ENCODE data around the gene SPOP.

The SPOP gene

DNA sequence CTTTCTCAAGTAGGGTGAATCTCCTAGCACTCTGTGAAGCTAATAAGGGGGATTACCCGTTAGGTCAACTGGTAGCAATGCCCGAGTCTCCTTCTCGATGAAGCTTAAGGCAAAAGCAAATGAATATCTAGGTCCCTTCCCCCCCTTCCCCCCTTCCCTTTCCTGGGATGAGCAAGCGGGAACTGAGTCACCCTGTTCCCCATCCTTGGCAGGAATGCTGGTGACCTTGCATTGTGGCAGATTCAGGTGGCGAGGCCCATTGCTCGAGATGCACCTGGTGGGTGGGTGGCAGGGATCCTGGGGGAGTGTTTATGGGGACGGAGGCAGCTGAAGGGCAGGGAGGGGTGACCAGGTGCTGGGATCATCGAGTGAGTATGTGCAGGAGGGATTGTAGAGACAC is 95.1 kb downstream of the SPOP start:
- H3K27ac ChIP-seq: no peak overlapping the region
- TF ChIP-seq, protein P1, sequence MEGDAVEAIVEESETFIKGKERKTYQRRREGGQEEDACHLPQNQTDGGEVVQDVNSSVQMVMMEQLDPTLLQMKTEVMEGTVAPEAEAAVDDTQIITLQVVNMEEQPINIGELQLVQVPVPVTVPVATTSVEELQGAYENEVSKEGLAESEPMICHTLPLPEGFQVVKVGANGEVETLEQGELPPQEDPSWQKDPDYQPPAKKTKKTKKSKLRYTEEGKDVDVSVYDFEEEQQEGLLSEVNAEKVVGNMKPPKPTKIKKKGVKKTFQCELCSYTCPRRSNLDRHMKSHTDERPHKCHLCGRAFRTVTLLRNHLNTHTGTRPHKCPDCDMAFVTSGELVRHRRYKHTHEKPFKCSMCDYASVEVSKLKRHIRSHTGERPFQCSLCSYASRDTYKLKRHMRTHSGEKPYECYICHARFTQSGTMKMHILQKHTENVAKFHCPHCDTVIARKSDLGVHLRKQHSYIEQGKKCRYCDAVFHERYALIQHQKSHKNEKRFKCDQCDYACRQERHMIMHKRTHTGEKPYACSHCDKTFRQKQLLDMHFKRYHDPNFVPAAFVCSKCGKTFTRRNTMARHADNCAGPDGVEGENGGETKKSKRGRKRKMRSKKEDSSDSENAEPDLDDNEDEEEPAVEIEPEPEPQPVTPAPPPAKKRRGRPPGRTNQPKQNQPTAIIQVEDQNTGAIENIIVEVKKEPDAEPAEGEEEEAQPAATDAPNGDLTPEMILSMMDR (conservative IDR thresholded peaks at IDR 0.05): no peak

DNA sequence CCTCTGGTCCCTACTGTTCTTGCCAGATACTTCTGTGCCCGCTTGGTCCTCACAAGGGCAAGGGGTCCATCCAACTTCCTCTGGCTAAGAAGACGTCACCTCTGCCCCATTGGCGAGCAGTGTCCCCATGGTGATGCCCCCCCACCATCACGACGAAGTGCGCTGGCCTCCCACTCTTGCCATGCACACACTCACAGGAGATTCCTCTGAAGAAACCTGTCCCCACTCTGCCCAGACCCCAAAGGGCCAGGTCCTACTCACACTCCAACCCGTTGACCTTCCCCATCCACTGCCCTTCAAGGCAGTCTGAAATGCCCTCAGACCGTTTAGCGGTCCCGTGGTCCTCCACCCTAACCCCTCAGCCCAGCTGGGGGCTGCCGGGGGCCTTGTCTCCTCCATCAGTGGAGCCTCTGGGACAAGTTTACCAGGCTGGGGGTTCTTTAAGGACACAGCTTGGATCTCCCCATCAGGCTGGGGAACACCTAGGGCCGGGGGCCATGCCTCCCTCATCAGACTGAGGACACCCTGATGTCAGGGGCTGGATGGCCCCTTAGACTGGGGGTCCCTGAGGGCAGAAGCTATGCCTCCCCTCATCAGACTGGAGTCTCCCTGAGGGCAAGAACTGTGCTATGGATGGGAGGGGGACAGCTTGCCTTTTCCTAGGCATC is 95.7 kb downstream of the SPOP start:
- TF ChIP-seq, protein P1 (conservative IDR thresholded peaks at IDR 0.05): no peak
- no peak overlapping the region for H3K27ac ChIP-seq

DNA sequence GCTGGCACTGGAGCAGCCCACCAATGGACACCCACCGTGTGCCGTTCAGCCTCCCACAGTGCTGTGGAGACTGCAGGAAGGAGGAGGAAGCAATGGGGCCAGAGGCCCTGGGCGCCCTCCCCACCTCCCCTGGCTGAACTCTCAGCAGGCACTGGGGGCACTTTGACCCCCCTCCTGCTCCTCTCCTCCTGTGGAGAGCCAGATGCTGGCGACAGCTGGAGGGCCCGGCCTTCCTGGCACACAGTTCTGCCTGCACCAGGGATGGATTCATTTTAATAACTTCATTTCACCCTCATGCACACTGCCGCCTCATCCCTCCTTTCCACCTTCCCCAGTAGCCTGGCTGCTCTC is 96.3 kb downstream of the SPOP start:
- TF ChIP-seq, protein P1 (conservative IDR thresholded peaks at IDR 0.05): no peak
- no peak overlapping the region for H3K27ac ChIP-seq

DNA sequence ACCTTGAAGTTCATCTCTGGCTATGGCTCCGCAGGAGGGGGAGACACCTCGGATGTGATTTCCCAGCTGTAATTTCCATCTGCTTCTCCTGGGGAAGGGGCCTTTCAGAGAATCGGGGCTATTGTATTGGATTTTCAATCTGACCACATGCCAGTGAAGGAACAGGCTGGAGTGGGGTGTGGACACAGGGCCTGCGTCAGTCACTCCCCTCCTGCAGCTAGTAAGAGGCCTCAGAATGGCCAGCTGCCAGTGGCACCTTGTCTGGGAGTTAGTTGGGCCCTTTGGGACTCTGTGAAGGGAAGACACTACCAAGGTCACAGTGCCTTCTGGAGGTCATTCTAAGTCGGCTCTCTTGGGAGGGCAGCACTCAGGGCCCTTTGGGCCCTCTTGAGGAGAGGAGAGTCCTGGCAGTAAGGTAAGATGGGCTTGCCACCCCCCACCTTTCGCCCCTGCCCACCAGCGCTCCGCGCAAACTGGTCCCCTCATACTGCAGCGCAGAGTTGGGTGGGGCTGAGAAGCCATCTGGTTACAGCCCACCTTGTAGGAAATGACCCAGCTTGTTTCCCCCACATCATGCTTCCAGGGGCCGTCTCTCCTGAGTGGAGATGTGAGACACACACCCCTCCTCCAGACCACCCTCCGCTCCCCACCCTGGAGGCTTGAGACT is 96.8 kb downstream of the SPOP start:
- no peak overlapping the region for H3K27ac ChIP-seq
- TF ChIP-seq, protein P1 (conservative IDR thresholded peaks at IDR 0.05): no peak

DNA sequence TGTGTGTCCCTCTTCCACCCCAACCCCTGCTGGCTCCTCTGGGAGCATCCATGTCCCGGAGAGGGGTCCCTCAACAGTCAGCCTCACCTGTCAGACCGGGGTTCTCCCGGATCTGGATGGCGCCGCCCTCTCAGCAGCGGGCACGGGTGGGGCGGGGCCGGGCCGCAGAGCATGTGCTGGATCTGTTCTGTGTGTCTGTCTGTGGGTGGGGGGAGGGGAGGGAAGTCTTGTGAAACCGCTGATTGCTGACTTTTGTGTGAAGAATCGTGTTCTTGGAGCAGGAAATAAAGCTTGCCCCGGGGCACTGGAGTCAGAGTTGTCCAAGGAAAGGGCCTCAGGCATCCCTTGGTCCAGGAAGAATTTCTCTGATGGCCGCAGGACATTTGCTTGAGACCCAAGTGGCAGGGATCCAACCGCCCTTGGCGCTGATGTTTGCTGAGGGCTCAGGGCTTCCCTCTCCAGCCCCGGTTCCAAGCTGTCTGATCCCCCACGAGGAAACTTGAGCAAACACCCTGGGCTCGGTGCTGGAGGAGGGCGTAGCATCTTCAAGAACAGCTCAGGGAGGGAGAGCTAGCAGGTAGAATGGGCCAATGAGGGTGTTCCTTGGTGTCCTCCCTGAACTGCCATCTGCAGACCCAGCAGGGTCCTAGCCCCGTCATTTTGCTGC is 97.7 kb downstream of the SPOP start:
- TF ChIP-seq, protein P1 (conservative IDR thresholded peaks at IDR 0.05): no peak
- H3K27ac ChIP-seq: no peak overlapping the region

DNA sequence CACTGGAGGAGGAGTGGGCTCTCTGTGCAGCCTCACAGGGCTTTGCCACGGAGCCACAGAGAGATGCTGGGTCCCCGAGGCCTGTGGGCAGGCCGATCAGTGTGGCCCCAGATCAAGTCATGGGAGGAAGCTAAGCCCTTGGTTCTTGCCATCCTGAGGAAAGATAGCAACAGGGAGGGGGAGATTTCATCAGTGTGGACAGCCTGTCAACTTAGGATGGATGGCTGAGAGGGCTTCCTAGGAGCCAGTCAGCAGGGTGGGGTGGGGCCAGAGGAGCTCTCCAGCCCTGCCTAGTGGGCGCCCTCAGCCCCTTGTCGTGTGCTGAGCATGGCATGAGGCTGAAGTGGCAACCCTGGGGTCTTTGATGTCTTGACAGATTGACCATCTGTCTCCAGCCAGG is 98.4 kb downstream of the SPOP start:
- TF ChIP-seq, protein P1 (conservative IDR thresholded peaks at IDR 0.05): no peak
- no peak overlapping the region for H3K27ac ChIP-seq

DNA sequence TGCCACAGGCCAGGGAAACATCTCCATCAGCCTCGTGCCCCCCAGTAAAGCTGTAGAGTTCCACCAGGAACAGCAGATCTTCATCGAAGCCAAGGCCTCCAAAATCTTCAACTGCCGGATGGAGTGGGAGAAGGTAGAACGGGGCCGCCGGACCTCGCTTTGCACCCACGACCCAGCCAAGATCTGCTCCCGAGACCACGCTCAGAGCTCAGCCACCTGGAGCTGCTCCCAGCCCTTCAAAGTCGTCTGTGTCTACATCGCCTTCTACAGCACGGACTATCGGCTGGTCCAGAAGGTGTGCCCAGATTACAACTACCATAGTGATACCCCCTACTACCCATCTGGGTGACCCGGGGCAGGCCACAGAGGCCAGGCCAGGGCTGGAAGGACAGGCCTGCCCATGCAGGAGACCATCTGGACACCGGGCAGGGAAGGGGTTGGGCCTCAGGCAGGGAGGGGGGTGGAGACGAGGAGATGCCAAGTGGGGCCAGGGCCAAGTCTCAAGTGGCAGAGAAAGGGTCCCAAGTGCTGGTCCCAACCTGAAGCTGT is 98.9 kb downstream of the SPOP start:
- TF ChIP-seq, protein P1 (conservative IDR thresholded peaks at IDR 0.05): no peak
- H3K27ac ChIP-seq: no peak overlapping the region

Data from VCaP (cell line).